ENCODE results near the gene ARAP1.

GRCh38 chr11:72700146-72700545 is 52.1 kb downstream of the ARAP1 start:
- TF ChIP-seq GATA3 (IDR thresholded peaks at IDR 0.05; ENCODE audit: low read depth, low read length) (no peak), GATA2 (IDR thresholded peaks at IDR 0.05; ENCODE audit: low read depth, low read length) (no peak)

All from SH-SY5Y (cell line).